Immature natural killer cell (primary cell): ENCODE measurements around the gene KRT80. TPM values are rescaled to one million over a fixed set of nuclear protein-coding genes. Genes with fewer than 3 reads are reported as not detected.
A peak's percentile ranks its signal among the peaks of the same experiment; 100 is the strongest.

ENCODE experiments used
- DNase-seq, 3 donors: peaks; one replicate each; pipeline ENCODE4 v3.0.0; 2022; ENCODE audit warnings: mixed read lengths in 1 of 3
- H3K27ac Mint-ChIP-seq, 6 donors: one replicate each; pipeline ENCODE4 v1.8.0; 2020; ENCODE audit warnings: mixed read lengths in 6 of 6, mild to moderate bottlenecking in 5 of 6, inconsistent platforms in 4 of 6, moderate library complexity in 3 of 6
- H3K27me3 Mint-ChIP-seq, 3 donors: one replicate each; pipeline ENCODE4 v1.8.0; 2020 to 2021; ENCODE audit warnings: low read depth in 3 of 3, mild to moderate bottlenecking in 3 of 3, mixed read lengths in 3 of 3, moderate library complexity in 3 of 3, inconsistent platforms in 1 of 3
- H3K36me3 Mint-ChIP-seq, 3 donors: one replicate each; pipeline ENCODE4 v1.8.0; 2020; ENCODE audit warnings: mixed read lengths in 3 of 3, inconsistent platforms in 2 of 3, mild to moderate bottlenecking in 2 of 3
- H3K4me1 Mint-ChIP-seq, 2 donors: one replicate each; pipeline ENCODE4 v1.8.0; 2020; ENCODE audit warnings: inconsistent platforms in 2 of 2, mild to moderate bottlenecking in 2 of 2, mixed read lengths in 2 of 2, moderate library complexity in 1 of 2
- H3K4me3 Mint-ChIP-seq, 5 donors: one replicate each; pipeline ENCODE4 v1.8.0; 2020; ENCODE audit warnings: mild to moderate bottlenecking in 5 of 5, mixed read lengths in 5 of 5, inconsistent platforms in 3 of 5, moderate library complexity in 3 of 5
- H3K9me3 Mint-ChIP-seq, 6 donors: one replicate each; pipeline ENCODE4 v1.8.0; 2020; ENCODE audit warnings: mild to moderate bottlenecking in 6 of 6, mixed read lengths in 6 of 6, inconsistent platforms in 4 of 6, moderate library complexity in 3 of 6
- polyA plus RNA-seq, 3 donors: library from polyadenylated mRNA; unstranded; fragments of 300-500 nt; fragmentation: Illumina TruSeq; gene quantifications; one replicate each; pipeline ENCODE4 v1.2.3, GENCODE V29; 2021

The KRT80 gene
- polyA plus RNA-seq, 3 donors from 2014 or later, result not detected

DNA sequence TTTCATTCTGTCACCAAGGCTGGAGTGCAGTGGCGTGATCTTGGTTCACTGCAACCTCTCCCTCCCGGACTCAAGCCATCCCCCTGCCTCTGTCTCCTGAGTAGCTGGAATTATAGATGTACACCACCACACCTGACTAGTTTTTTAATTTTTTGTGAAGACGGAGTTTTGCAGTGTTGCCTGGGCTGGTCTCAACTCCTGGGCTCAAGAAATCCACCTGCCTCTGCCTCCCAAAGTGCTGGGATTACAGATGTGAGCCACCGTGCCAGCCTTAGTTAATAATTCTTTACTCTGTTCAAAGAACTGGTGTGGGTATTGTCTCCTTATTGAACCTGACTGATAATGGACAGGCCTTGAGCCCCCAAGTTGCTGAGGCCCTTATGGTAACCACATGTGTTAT lies 30.9 kb upstream of the KRT80 start:
- H3K27me3 Mint-ChIP-seq, result peaks cover 13 to 18% (median 15%) of the 10 kb centered on the region in 3 donors
- no peaks in the 10 kb centered on the region for H3K9me3 Mint-ChIP-seq
- H3K36me3 Mint-ChIP-seq, result no peaks in the 10 kb centered on the region
- no peak for DNase-seq
- no peak overlapping the region for H3K27ac Mint-ChIP-seq
- no peak overlapping the region for H3K4me3 Mint-ChIP-seq
- no peaks in the 10 kb centered on the region for H3K4me1 Mint-ChIP-seq

DNA sequence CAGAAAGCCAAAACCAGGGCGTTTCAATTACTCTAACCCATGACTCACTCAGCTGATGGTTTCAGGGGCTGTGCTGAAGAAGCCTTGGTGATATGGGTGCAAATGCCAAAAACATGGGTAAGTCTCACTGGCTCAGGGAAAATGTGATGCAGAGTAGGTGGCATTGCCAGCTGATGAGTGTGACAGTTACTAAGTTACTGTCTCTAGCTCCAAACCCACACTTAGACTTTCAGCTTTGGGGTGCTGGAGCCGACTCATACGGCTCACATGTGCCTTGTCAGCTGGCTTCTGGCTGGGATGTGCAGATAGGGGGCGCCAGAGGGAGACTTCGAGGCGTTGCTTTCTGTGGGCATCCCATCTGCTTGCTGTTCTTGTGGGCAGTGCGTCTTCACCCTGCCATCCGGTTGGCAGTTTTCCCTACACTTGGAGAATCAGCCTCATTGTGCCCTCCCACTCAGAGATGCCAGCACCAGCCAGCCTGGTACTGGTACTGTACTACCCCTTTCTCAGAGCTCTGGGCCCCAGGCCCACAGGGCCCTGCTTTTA lies 30.2 kb upstream of the KRT80 start:
- DNase-seq, result peak; percentile 33 to 51 (median 38)
- Mint-ChIP-seq H3K27ac (no peak overlapping the region), H3K9me3 (no peaks in the 10 kb centered on the region), H3K27me3 (peaks cover 10 to 14% (median 14%) of the 10 kb centered on the region in 3 donors), H3K4me3 (no peak overlapping the region), H3K4me1 (no peaks in the 10 kb centered on the region), H3K36me3 (no peaks in the 10 kb centered on the region)

DNA sequence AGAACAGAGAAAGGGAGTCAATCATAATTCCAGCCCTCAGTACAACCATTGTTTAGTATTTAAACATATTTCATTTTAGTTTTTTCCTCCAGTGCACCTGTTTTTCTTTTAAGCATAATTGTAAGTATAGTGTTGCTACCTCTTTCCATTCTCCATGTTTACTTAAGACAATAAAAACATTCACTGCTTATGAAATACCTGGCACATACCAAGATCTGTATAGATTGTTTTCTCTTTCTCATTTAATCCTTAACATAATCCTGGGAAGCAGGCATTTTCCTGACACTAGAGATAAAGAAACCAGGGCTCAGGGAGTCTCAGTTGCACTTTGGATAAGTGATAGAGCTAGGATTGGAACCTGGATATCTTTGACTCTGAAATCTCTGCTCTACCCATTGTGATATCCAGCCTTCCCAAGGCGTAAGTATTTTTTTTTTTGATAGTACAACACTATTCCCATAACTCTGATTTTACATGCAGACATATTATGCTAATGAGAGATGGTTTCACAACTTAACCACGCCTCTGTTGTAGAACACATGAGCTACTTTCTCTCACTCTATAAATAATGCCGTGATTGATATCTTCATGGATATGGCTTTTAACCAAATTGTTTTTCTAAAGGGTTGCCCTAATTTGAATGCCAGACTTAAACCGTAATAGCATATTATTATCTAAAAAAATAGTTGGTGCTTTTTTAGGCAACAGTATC lies 29.4 kb upstream of the KRT80 start:
- no peak for DNase-seq
- Mint-ChIP-seq H3K9me3 (no peaks in the 10 kb centered on the region), H3K27ac (no peak overlapping the region), H3K36me3 (no peaks in the 10 kb centered on the region), H3K27me3 (peaks cover 7 to 13% (median 13%) of the 10 kb centered on the region in 3 donors), H3K4me3 (no peak overlapping the region), H3K4me1 (no peaks in the 10 kb centered on the region)

DNA sequence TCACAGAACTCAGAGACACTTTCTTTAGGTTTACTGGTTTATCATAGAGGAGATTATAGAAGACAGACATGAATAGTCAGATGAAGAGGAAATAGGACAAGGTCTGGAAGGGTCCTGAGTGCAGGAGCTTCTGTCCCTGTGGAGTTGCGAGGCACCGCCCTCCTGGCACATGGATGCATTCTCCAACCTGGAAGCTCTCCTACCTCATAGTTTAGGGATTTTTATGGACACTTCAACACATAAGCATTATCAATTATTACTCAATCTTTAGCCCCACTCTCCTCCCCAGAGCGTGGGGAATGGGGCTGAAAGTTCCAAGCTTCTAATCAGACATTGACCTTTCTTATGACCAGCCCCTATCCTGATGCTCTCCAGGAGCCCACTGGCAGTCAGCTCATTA lies 28.7 kb upstream of the KRT80 start:
- Mint-ChIP-seq H3K27me3 (peaks cover 4 to 13% (median 13%) of the 10 kb centered on the region in 3 donors), H3K36me3 (no peaks in the 10 kb centered on the region), H3K4me1 (no peaks in the 10 kb centered on the region), H3K4me3 (no peak overlapping the region), H3K9me3 (no peaks in the 10 kb centered on the region), H3K27ac (no peak overlapping the region)
- DNase-seq, result no peak

DNA sequence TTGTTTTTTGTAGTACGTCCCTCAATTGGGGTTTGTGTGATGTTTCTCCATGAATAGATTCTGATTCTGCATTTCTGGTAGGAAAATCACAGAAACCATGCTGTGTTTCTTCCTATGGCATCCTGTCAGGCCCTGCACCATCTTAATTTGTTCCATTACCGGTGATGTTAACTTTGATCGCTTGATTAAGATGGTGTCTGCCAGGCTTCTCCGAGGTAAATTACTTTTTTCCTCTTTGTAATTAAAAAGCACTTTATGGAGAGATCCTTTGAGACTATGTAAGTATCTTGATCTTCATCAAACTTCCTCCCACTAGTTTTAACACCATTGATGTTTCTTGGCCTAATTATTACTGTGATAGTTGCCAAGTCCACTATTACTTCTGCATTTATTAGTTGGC lies 26.2 kb upstream of the KRT80 start:
- peaks cover 0 to 10% (median 4%) of the 10 kb centered on the region in 3 donors for H3K27me3 Mint-ChIP-seq
- no peaks in the 10 kb centered on the region for H3K36me3 Mint-ChIP-seq
- no peaks in the 10 kb centered on the region for H3K9me3 Mint-ChIP-seq
- H3K27ac Mint-ChIP-seq, result no peak overlapping the region
- H3K4me3 Mint-ChIP-seq, result no peak overlapping the region
- H3K4me1 Mint-ChIP-seq, result no peaks in the 10 kb centered on the region
- DNase-seq, result no peak

DNA sequence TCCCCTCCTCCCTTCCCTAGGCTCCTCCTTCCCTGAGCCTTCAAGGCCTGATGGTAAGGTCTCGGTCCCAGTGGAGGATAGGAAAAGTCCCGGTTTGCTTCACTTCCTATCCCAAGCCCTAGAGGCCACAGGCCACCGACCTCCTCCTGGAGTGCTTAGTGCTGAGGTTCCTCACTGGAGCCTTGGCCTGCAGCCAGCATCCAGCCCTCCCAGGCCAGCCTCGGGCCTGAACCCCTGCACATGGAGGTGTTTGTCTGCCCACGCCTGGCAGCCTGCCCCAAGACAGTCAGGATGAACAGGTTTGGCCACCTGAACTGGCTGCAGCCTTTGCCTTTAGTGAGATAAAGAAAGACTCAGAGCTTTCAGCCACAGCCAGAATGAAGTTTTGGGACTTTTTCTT lies 25.4 kb upstream of the KRT80 start:
- no peaks in the 10 kb centered on the region for H3K36me3 Mint-ChIP-seq
- no peaks in the 10 kb centered on the region for H3K9me3 Mint-ChIP-seq
- H3K4me1 Mint-ChIP-seq, result no peaks in the 10 kb centered on the region
- peaks cover 0 to 10% (median 4%) of the 10 kb centered on the region in 3 donors for H3K27me3 Mint-ChIP-seq
- H3K27ac Mint-ChIP-seq, result no peak overlapping the region
- no peak for DNase-seq
- H3K4me3 Mint-ChIP-seq, result no peak overlapping the region

DNA sequence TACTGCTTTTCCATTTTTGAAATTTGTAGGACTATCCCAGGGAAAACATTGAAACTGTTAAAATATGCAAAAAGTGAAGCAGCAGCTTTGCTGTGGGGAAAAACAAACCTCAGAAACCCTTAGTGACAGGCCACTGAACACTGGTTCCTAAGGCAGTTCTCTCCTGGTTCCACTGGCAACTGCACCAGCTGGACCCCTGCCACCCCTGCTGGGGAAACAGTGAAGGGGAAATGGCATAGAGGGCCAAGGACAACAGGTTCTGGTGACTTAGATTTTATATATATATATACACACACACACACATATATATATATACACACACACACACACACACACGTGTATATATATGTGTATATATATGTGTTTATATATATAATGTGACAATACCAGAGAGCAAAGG lies 25.0 kb upstream of the KRT80 start:
- H3K27me3 Mint-ChIP-seq, result peaks cover 0 to 10% (median 0%) of the 10 kb centered on the region in 3 donors
- no peaks in the 10 kb centered on the region for H3K36me3 Mint-ChIP-seq
- no peaks in the 10 kb centered on the region for H3K4me1 Mint-ChIP-seq
- H3K9me3 Mint-ChIP-seq, result no peaks in the 10 kb centered on the region
- no peak for DNase-seq
- no peak overlapping the region for H3K27ac Mint-ChIP-seq
- no peak overlapping the region for H3K4me3 Mint-ChIP-seq

DNA sequence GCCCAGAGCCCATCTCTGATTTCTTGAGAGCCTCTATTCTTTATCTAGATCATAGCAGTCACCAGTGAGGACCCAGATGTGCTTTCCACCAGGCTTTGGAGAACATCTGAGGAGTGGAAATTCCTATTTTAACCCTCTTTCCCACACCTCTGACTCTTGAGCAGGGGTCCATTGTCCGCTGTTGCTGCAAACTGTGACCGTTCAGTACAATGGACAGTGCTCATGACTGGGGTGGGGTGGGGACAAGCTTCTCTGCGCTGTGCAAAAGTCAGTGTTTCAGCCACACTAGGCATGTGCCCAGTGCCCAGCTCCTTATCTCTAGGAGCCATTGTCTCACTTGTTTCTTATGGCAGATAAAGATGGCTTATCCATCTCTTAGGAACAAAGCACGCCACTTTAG lies 24.3 kb upstream of the KRT80 start:
- DNase-seq, result no peak
- Mint-ChIP-seq H3K4me3 (no peak overlapping the region), H3K9me3 (no peaks in the 10 kb centered on the region), H3K27ac (no peak overlapping the region), H3K4me1 (no peaks in the 10 kb centered on the region), H3K36me3 (no peaks in the 10 kb centered on the region), H3K27me3 (peaks cover 0 to 9% (median 0%) of the 10 kb centered on the region in 3 donors)

DNA sequence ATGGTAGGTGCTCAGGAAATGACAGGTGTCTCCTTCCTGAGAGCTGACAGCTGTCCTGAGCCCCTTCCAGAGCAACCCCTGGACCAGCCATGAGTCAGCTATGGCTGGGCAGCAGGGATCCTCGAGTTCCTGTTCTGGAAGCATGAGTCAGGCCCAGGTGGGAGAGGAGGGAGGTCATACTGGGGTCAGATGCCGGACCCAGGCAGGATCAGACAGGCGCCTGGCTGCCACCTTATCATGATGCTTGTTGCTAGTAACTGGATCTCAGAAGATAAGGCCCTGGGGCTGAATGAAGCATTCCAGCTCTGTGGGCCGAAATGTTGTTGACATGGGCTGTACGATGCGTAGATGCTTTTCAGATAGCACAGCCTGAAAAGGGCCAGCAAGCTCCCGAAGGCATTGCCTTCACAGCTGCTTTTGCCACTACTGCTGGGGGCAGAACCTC lies 23.8 kb upstream of the KRT80 start:
- Mint-ChIP-seq H3K27me3 (peaks cover 0 to 11% (median 0%) of the 10 kb centered on the region in 3 donors), H3K4me1 (no peaks in the 10 kb centered on the region), H3K9me3 (no peaks in the 10 kb centered on the region), H3K36me3 (no peaks in the 10 kb centered on the region), H3K27ac (peak overlapping the region in 1 of 6 donors; percentile 21), H3K4me3 (no peak overlapping the region)
- no peak for DNase-seq

DNA sequence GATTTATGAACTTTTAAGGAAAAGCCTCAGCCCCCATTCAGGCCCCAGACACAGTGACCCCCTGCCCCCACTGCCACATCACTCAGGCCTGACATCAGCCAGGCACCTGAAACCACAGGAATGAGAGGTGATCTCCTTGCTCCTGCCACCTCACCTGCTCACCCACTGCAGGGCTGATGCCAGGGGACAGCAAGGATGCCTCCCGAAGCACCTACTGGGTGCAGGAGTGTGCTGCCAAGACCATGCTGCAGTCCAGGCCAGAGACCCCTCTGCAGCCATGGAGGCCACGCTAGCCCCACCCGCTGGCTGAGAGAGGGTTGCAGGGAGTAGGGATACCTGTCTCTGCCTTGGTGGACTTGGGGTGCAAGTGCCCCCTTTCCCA lies 22.6 kb upstream of the KRT80 start:
- H3K4me1 Mint-ChIP-seq, result no peaks in the 10 kb centered on the region
- H3K27ac Mint-ChIP-seq, result no peak overlapping the region
- no peaks in the 10 kb centered on the region for H3K36me3 Mint-ChIP-seq
- H3K27me3 Mint-ChIP-seq, result peaks cover 0 to 11% (median 0%) of the 10 kb centered on the region in 3 donors
- no peak overlapping the region for H3K4me3 Mint-ChIP-seq
- no peaks in the 10 kb centered on the region for H3K9me3 Mint-ChIP-seq
- DNase-seq, result no peak

DNA sequence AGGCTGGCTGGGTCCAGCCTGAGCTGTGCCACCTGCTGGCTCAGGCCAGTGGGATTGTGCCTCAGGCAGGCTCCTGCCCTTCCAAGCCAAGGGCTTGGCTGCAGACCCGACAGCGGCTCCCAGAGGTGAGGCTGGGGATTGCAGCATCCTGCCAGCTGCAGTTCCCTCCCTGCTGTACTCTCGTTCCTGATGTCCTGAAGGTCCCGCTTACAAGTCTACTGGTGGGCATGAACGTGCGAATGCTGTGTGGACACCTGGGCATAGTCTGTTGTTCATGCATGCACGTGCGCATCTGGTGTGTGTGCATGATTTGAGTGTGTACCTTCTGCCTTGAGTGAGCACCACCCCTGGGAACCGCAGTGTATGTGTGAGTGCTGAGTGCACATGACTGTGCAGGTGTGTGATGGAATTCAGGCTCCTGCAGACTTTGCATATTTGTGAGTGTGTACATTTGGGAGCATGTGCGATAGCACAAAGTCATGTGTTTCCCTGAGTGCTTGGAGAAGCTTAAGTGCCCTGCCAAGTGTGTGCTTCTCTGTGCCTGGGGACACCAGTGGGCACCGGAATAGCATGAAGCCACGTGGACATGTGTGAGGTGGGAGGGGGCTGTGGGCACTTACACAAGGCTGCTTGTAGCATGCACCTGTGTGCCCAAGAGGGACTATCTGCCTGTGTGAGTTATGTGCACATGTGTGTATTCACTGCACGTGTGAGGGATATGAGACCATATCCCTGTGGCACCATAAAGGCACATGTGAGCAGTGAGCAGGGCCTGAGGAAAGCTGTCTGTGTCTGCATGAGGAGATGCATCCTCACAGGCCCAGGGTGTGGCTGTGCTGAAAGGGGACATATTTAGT lies 22.0 kb upstream of the KRT80 start:
- peak; percentile 14 to 31 (median 21) for DNase-seq
- Mint-ChIP-seq H3K9me3 (no peaks in the 10 kb centered on the region), H3K36me3 (no peaks in the 10 kb centered on the region), H3K4me1 (no peaks in the 10 kb centered on the region), H3K27ac (peak overlapping the region in 1 of 6 donors; percentile 4), H3K27me3 (peaks cover 0 to 11% (median 0%) of the 10 kb centered on the region in 3 donors), H3K4me3 (no peak overlapping the region)

DNA sequence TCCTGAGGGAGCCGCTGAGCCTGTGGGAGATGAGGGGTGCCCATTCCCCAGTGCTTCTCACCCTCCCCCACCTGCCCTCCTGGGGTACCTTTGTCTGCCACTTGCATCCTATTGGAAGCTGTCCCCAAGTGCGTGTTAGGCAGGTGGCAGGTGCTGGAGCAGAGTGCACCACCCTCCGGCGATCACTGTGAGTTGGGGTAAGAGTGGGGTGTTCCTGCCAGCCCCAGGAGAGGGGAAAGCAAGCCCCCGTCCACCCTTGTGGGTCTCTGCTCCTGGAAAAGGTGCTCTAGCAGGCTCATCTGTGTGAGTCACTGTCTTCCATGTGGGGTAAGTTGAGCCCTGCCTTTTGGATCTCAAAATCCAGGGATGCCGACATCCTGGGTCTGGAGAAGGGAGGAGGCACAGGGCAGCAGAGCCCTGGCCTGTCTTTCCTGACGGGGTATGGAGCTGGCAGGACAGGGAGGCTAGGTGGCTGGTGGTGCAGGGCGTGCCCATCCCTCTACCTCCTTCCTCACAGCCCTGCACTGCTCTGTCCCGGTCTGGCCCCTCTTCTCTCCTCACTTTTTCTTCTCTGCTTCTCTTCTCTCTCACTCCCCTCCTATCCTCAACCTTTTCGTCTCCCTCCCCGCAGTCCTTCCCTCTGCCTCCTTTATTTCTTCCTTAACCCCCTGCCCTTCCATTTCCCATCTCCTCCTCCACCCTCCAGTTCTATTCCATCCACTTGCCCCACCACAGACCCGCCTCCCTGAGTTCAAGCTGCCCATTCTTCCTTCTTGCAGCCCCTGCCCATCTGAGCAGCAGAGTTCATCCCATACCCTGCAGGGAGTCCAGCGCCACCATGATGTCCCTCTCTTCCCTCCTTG lies 21.1 kb upstream of the KRT80 start:
- no peaks in the 10 kb centered on the region for H3K9me3 Mint-ChIP-seq
- no peaks in the 10 kb centered on the region for H3K4me1 Mint-ChIP-seq
- H3K36me3 Mint-ChIP-seq, result no peaks in the 10 kb centered on the region
- no peak overlapping the region for H3K4me3 Mint-ChIP-seq
- no peak for DNase-seq
- peaks cover 0 to 15% (median 2%) of the 10 kb centered on the region in 3 donors for H3K27me3 Mint-ChIP-seq
- H3K27ac Mint-ChIP-seq, result no peak overlapping the region

DNA sequence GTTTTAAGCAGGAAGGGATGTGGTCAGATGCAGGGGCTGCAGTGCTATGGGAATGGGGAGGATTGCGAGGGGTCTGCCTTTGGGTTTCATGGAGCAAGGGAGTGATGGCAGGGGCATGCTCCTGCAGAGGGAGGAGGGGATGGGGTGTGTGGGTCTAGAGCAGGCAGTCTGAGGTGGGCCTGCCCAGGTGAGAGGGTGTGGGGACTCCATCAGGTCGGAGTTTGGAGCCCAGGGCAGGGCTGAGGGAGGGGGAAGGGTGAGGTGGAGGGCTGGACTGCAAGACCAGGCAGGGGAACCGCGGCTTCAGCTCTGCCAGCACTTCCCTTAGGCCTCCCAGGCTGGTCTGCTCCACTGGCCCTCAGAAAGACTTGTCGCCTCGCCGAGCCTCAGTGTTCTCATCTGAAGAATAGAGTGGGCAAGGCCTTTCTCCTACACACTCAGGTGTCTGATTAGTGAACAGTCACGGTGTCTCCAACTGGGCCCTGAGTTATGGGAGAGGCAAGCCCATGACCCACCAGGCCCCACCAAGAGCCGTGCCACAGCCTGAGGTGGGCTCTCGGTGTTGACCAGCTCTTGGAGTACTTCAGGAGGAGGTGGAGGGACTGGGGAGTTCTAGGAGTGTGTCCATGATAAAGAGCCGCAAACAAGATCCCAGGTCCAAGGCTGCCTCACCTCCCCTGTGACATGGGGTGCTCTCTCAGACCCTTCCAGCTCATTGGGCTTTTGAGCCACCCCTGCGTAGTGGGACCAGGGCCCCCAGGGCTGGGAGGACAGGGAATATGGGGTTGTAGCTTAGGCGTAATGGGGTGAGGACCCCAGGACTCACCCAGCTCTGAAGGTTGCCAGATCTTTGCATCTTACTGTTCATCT lies 20.1 kb upstream of the KRT80 start:
- DNase-seq, result no peak
- Mint-ChIP-seq H3K27me3 (peaks cover 2 to 15% (median 3%) of the 10 kb centered on the region in 3 donors), H3K36me3 (no peaks in the 10 kb centered on the region), H3K9me3 (no peaks in the 10 kb centered on the region), H3K27ac (no peak overlapping the region), H3K4me3 (no peak overlapping the region), H3K4me1 (no peaks in the 10 kb centered on the region)
